GM12878 (cell line): Measurements from ENCODE around the gene CDYL2. TPM values are rescaled to one million over a fixed set of nuclear protein-coding genes. Genes with fewer than 3 reads are reported as not detected.

Experiments used
- ATAC-seq: fragments of 200-7000 bp; cut with Tn5 transposase; 3 replicates; pipeline ENCODE4 v1.9.1; 2020; ENCODE audit warnings: mild to moderate bottlenecking, moderate library complexity
- BruUV-seq: library from RNA; stranded (reverse); fragments of 400-500 nt; replicated peaks from 2 replicates; lab custom pipeline; 2021; lab: Mats Ljungman, UMichigan
- CTCF ChIA-PET: fragments of 300-600 bp; sonication (Branson Sonifier 250); formaldehyde crosslinking; extraction: SDS; loops from one replicate; lab custom pipeline; 2021; ENCODE audit warnings: inconsistent platforms; lab: Yijun Ruan, JAX
- POLR2A ChIA-PET: fragments of 350-600 bp; formaldehyde crosslinking; extraction: SDS; loops from one replicate; lab custom pipeline; 2021; ENCODE audit warnings: inconsistent platforms; lab: Charles Lee
- RAD21 ChIA-PET: fragments of 300-600 bp; sonication (Branson Sonifier 250); formaldehyde crosslinking; loops from one replicate; lab custom pipeline; 2023; ENCODE audit warnings: antibody characterized with exemption; ENCODE audit not compliant: unreplicated experiment; lab: Charles Lee
- SMC1A ChIA-PET: fragments of 300-600 bp; sonication (Branson Sonifier 250); formaldehyde crosslinking; loops from one replicate; lab custom pipeline; 2023; ENCODE audit not compliant: unreplicated experiment, uncharacterized antibody; lab: Charles Lee
- DNase-seq: peaks from one replicate; pipeline ENCODE4 v3.0.0-alpha.2; 2011; ENCODE audit warnings: low read depth, low spot score
- FAIRE-seq: peaks from 3 replicates; lab custom pipeline; 2011; peaks lifted over from hg19 to GRCh38; lab: Jason Lieb, UNC
- H2AFZ ChIP-seq: 2 replicates; pipeline ENCODE4 v1.6.0; 2011; ENCODE audit warnings: low read depth, low read length, control low read depth; ENCODE audit not compliant: control insufficient read depth
- H3K27ac ChIP-seq: 2 replicates; pipeline ENCODE4 v1.5.1; 2011; ENCODE audit warnings: control low read depth; ENCODE audit not compliant: control insufficient read depth, insufficient read depth
- H3K27me3 ChIP-seq, 2 experiments: replicated peaks in 1 of 2; 2 replicates each; pipeline versions ENCODE4 v1.6.0 to v1.6.1; 2011; ENCODE audit warnings: low read length in 1 of 2; ENCODE audit not compliant: control insufficient read depth in 2 of 2, insufficient read depth in 2 of 2
- H3K36me3 ChIP-seq, 2 experiments: 2 replicates each; pipeline ENCODE4 v1.5.1; 2011; ENCODE audit warnings: low read length in 1 of 2; ENCODE audit not compliant: control insufficient read depth in 2 of 2, insufficient read depth in 2 of 2
- H3K4me1 ChIP-seq: 2 replicates; pipeline ENCODE4 v1.6.1; 2011; ENCODE audit warnings: mild to moderate bottlenecking, low read length, moderate library complexity, mixed read lengths; ENCODE audit not compliant: control insufficient read depth, insufficient read depth
- H3K4me2 ChIP-seq: 2 replicates; pipeline ENCODE4 v1.6.0; 2011; ENCODE audit warnings: control low read depth; ENCODE audit not compliant: control insufficient read depth, insufficient read depth
- H3K4me3 ChIP-seq: fragments of 200-600 bp; sonication (generic); 2 replicates; pipeline ENCODE4 v1.5.1; 2016
- H3K79me2 ChIP-seq: 2 replicates; pipeline ENCODE4 v1.6.0; 2011; ENCODE audit warnings: low read length; ENCODE audit not compliant: control insufficient read depth, insufficient read depth
- H3K9ac ChIP-seq: 2 replicates; pipeline ENCODE4 v1.8.0; 2011; ENCODE audit warnings: low read length, control low read depth, mixed read lengths; ENCODE audit not compliant: control insufficient read depth, insufficient read depth
- H3K9me3 ChIP-seq: replicated peaks from 3 replicates; pipeline ENCODE4 v1.5.1; 2011; ENCODE audit warnings: mild to moderate bottlenecking, low read length; ENCODE audit not compliant: control insufficient read depth, insufficient read depth
- H4K20me1 ChIP-seq: 2 replicates; pipeline ENCODE4 v1.6.0; 2011; ENCODE audit not compliant: control insufficient read depth, insufficient read depth
- ATF3 ChIP-seq: IDR thresholded peaks from 2 replicates; pipeline ENCODE4 v1.6.1; 2011; ENCODE audit warnings: low read depth, mild to moderate bottlenecking, low read length, moderate library complexity, borderline replicate concordance; ENCODE audit errors: extremely low read depth
- DPF2 ChIP-seq: fragments of 450-650 bp; IDR thresholded peaks from 2 replicates; pipeline ENCODE4 v1.6.1; 2017; ENCODE audit warnings: mild to moderate bottlenecking
- E2F8 ChIP-seq: fragments of 450-650 bp; IDR thresholded peaks from 2 replicates; pipeline ENCODE4 v1.6.1; 2018; ENCODE audit warnings: mild to moderate bottlenecking, low read depth, moderate library complexity; ENCODE audit not compliant: partially characterized antibody
- GABPA ChIP-seq: IDR thresholded peaks from 2 replicates; pipeline ENCODE4 v1.6.1; 2014; ENCODE audit warnings: antibody characterized with exemption, low read depth, mild to moderate bottlenecking, inconsistent platforms
- HDAC6 ChIP-seq: fragments of 200-600 bp; sonication (generic); IDR thresholded peaks from one replicate; pipeline ENCODE4 v1.8.0; 2017; ENCODE audit warnings: antibody characterized with exemption; ENCODE audit not compliant: unreplicated experiment
- MYC ChIP-seq: IDR thresholded peaks from 2 replicates; pipeline ENCODE4 v1.6.1; 2011; ENCODE audit warnings: mild to moderate bottlenecking, low read length, moderate library complexity, inconsistent platforms; ENCODE audit not compliant: insufficient read depth, insufficient replicate concordance, insufficient read length, severe bottlenecking
- ZBTB33 ChIP-seq: fragments of 450-650 bp; IDR thresholded peaks from 2 replicates; pipeline ENCODE4 v1.6.1; 2017; ENCODE audit warnings: mild to moderate bottlenecking
- WGBS: methylation state at CpG from one replicate; pipeline ENCODE4 v1.1.6; 2016; ENCODE audit warnings: low lambda C conversion rate; ENCODE audit not compliant: insufficient replicate concordance, insufficient coverage; ENCODE audit errors: missing lambda C conversion rate; 5-methylcytosine and 5-hydroxymethylcytosine counted together
- in situ Hi-C: fragments of 300-500 bp; cut with MboI; formaldehyde crosslinking; loops from 9 replicates; pipeline ENCODE4 v1.14.3; 2018; ENCODE audit warnings: mixed read lengths
- intact Hi-C: fragments of 100-400 bp; cut with micrococcal nuclease; formaldehyde crosslinking; loops from one replicate; pipeline ENCODE4 v1.14.2; 2022; ENCODE audit not compliant: unreplicated experiment
- polyA plus RNA-seq, 11 experiments: library from polyadenylated mRNA; depleted of rRNA in 4 of 11; unstranded in 6 of 11; stranded (reverse) in 5 of 11; fragments of >200 nt; fragmentation: Nextera tagmentation in 4 of 11; fragmentation: Illumina TruSeq in 1 of 11; extraction: Ambion mirVana in 4 of 11; extraction: Trizol in 1 of 11; gene quantifications; 1 replicate in 1 of 11; 2 replicates in 10 of 11; pipeline versions ENCODE4 v1.2.1 to v1.2.3, GENCODE V29; 2011 to 2016; ENCODE audit warnings: inconsistent platforms in 2 of 11, missing spikeins in 2 of 11, low read depth in 1 of 11
- total RNA-seq, 4 experiments: library from RNA; depleted of rRNA in 3 of 4; stranded (reverse); fragments of >200 nt in 3 of 4; fragmentation: Illumina TruSeq in 1 of 4; extraction: Trizol in 1 of 4; gene quantifications; 2 replicates each; pipeline versions ENCODE4 v1.2.1 to v1.2.3, GENCODE V29; 2013 to 2021

CDYL2 gene
- total and polyA plus RNA-seq, 10 of the 15 experiments (the other 5 are each of a cell fraction or from before 2014, with no cell fraction given) = 0.27 to 22.9 (median 3.9) TPM

- TF ChIP-seq E2F8 = no peak
- no peak for TF ChIP-seq HDAC6
- TF ChIP-seq ZBTB33 = no peak
- TF ChIP-seq DPF2 = no peak
- no peak for TF ChIP-seq MYC
These were observed 234.8 kb downstream of the CDYL2 start (continued) for GRCh38 chr16:80569440-80570105.

GRCh38 chr16:80564394-80564793 is 240.0 kb downstream of the CDYL2 start:
- Histone ChIP-seq H3K9ac (no peak overlapping the region), H2AFZ (no peak overlapping the region), H3K79me2 (no peaks in the 10 kb centered on the region), H3K27me3 (peaks cover 0 to 5% of the 10 kb centered on the region in 2 experiments; a peak in 1 of 4 replicates), H4K20me1 (no peaks in the 10 kb centered on the region), H3K4me2 (no peak overlapping the region), H3K36me3 (no peaks in the 10 kb centered on the region), H3K9me3 (no peaks in the 10 kb centered on the region), H3K27ac (no peak overlapping the region), H3K4me3 (no peak overlapping the region), H3K4me1 (no peaks in the 10 kb centered on the region; the same call in 1 of the 2 replicates)
- ChIA-PET SMC1A (interaction anchor here (1.0 kb wide), 1 partner anchor 83 kb away, joined by 3 read pairs; no protein-coding TSS in a partner anchor), POLR2A (no interaction called here), RAD21 (no interaction called here), CTCF (interaction anchor here (1.1 kb wide), 1 partner anchor 16 kb away, joined by 3 read pairs; no protein-coding TSS in a partner anchor)
- in situ Hi-C loops (no loop called here), intact Hi-C loops (no loop called here)
- ATAC-seq (no peak), FAIRE-seq (no peak), DNase-seq (no peak)
- WGBS = 61% methylated on average over 7 of the region's 7 CpGs
- peak; percentile 47; the same call in 1 of the 2 replicates for TF ChIP-seq GABPA
- no peak for TF ChIP-seq ATF3
- BruUV-seq = no TSS peak
